NCI-H1105 treated with DMSO at 0.1 percent for 48 hours (cell line): ENCODE data around the gene NRXN2.
A peak's percentile ranks its signal among the peaks of the same experiment; 100 is the strongest.
"Not testable (repeated sequence)": the region's sequence is repeated elsewhere in the genome, so short reads cannot be mapped to it uniquely, and the experiment has no call there.

Experiments used
- DNase-seq: peaks from one replicate; lab custom pipeline; 2025; lab: John Stamatoyannopoulos, UW

NRXN2 gene

DNA sequence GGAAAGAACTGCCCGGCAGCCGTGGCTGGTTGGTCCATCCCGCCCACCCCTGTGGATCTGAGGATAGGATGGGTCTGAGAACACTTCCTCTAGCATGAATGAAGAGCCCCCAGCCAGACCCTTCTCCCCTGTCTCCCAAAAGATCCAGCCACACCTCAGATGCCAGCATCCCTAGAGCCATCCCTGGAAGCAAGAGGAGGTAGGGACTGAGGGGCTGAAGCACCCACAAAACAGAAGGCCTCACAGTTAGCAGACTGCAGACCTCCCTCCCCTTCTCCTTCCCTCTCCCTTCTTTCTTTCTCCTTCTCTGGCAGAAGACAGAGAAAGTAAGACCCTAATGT lies 1.7 kb downstream of the NRXN2 start:
- no peak for DNase-seq

DNA sequence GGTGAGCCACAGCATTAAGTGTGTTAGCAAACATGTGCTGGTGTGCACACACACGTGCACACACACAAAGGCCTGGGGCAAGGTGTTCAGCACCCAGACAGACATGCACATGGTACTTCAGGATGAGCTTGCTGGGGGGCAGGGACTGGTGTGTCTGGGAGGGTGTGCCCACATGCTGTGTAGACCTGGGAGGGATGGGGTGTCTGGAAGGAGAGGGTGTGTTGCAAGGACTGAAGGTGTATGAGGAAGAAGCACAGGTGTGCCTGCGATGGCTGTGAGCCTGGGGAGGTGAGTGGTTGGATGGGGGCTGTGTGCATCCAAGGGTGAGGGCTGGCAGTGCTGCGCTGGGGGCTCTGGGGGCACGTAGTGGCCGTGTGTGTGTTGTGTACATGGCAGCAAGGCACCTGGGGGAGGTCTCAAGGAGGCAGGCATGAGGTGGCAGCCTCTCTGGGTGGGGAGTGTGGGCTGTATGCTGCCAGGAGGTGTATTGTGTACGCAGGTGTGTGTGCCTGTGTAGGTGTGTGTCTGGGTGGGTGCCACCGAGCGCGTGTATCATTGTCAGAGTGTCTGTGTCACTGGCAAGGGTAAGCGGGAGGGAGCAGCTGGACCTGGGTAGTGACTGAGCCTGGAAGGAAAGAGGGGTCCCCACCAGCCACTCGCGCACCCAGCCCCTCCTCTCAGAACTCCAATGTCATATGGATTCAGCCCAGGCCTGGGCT lies 2.2 kb downstream of the NRXN2 start:
- no peak for DNase-seq

DNA sequence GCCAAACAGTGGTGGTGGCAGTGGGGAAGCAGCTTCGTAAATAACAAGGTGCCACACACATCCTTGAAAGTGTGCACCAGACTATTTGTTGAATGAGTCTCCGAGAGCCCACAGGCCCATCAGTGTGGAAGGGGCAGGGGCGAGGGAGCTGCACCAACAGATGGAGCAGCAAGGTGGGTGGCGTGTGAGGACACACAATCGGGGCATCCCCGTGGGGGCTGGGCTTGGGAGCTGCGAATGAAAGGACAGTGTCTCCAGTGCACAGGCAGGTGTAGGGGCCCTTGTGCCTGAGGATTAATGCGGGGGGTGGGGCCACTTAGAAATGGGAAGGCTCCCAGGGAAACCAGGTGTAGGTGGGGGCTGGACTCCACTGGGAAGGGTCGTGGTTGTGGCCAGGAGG lies 2.8 kb downstream of the NRXN2 start:
- no peak for DNase-seq

DNA sequence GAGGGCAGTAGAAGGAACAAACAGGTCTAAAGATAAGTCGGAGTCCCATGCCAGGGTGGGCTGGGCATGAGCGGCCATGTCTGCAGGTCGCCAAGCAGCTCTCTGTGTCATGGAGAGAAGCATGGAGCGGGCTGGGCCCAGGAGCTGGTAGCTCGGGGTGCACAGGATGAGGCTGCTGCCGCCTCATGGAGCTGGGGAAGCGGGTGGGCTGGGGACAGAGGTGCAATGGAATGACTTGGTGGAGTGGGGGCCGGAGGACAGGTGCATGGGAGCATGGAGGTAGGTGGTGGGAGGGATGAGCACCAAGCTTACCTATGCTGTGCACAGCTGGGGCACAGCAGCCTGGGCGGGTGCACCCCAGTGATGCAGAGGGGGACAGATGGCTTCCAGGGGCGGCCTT lies 3.6 kb downstream of the NRXN2 start:
- DNase-seq = no peak

DNA sequence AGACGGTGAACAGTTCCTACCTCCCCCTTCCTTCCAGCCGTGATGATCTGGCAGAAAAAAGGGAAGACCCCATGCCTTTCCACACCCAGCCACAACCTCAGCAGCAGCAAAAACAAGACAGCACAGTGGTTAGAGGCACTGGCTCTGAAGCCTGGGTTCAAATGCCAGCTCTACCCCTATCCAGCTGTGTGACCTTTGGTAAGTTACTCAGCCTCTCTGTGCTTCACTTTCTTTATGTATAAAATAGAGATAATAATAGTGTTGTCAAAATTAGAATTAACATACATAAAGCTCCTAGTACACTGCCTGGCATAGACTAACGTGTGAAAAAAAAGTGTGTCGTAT lies 4.2 kb downstream of the NRXN2 start:
- DNase-seq = no peak

DNA sequence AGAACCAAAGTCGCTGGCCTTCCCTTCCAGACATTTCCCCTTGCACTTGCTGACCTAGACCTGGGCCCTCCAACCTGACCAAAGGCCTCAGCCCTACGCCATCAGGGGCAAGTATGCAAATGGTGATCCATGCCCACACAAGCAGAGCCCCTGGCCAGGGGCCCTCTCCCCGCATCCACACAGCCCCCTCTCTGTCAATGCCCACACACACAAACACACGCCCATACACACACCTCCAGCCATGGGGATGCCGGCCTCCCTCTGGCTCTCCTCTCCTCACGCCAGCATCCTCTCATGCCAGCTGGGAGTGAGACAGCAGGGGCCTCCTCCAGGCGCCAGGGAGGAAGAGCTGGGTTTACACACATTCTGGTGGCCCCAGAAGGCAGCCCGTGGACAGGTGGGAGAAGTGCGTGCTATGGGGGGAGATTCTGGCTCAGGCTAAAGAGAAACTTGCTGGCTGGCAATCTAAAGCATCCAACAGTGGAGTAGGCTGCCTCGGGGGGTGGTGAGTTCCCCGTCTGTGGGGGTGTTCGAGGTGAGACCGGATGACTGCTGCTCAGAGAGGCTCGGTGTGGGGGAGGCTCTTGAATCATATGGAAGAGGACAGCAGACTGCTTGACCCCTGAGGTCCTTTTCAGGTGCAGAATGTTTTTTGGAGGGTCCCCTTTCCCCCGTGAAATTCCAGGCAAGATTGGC lies 4.8 kb downstream of the NRXN2 start:
- no peak for DNase-seq

DNA sequence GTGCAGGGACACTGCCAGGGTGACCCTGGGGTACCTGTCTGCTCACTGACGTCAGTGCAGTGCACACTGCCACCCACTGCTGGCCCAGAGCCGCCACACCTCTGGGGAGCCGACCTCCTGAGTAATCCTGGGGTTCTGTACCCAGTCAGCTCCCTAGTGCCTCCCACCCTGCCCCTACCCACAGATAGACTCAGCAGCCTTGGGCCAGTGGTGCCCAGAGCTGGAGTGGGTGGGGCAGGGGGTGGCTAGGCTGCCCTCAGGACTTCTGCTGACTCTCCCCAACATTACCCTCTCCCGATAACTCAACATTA lies 5.8 kb downstream of the NRXN2 start:
- DNase-seq = no peak

DNA sequence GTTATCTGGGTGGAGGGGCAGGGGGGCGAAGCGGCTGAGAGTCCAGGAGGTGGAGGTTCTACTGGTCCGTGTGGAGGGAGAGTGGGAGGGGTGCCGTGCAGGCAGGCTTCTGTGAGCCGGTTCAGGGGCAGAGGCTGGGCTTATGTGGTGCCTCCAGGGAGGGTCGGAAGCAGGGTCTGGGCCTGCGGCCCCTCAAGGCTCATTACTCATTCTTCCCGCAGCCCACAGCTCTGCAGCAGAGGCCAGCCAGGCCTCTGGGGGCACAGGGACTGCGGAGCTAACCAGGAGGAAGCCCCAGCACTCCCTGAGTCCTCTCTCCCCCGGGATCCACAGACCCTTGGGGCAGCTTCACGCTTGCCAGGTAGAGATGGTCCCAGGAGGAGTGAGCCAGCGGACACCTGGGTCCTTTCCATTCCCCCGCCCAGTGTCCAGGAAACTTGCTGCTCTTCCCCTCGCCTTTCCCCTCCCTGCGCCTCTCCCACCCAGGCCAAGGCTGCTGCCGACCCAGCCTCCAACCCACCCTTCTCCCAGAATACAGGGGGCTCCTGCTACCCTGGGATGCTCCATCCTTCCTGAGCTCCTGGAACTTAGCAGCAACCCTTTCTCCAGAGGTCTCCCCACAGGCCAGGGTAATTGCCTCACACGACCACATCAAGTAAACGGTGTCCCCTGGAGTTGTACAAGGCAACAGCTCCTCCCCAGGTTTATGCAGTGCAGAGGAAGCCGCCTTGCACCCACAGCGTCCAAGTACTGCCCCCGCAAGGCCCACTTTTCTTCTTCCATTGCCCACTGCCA lies 6.3 kb downstream of the NRXN2 start:
- no peak for DNase-seq

DNA sequence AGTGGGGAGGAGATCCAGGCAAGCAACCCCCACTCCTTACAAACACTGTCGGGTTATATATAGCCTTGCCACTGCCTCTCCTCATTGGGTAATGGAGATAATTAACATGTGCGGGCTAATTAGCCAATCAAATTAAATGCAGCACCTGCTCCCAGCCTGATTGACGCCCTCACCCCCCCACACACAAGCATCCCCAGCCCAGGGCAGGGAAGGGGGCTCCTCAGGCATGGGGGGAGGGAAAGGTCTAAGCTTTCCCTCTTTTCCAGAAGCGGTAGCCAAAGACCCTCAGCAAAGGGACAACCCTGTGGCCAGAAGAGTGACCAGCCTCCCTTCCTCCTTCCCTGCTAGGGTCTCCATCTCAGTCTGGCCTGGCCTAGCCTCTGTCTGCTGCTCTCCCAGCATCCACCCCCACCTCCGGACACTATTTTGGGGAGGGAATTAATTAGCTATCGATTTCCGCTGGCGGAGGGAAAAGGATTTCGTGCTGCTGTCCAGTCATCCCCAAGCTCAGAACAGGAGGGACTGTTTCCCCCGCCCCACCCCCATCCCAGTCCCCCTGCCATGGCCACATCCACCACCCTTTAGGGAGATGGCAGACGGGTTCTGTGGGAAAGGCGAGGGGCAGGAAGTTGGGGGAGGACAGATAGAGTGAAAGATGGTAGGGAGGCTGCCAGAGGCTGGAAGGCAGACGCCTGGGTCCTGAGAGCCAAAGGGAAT lies 7.1 kb downstream of the NRXN2 start:
- DNase-seq = no peak

DNA sequence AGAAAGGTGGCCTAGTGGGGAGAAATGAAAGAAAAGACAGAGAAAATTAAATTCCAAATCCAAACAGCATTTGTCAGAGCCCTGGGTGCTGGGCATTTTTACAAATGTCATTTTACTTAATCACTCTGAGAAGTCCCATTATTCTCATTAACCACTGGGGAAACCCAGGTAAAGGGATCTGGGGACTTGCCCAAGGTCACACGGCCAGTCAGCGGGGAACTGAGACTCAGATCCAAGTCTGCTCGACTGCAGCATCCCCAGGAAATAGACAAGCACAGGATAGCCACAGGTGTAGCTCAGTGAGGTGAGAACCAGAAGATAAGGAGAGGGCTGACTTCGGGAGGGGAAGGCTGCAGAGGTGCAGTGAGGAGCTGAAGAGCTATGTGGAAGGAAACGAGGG lies 7.9 kb downstream of the NRXN2 start:
- no peak for DNase-seq

DNA sequence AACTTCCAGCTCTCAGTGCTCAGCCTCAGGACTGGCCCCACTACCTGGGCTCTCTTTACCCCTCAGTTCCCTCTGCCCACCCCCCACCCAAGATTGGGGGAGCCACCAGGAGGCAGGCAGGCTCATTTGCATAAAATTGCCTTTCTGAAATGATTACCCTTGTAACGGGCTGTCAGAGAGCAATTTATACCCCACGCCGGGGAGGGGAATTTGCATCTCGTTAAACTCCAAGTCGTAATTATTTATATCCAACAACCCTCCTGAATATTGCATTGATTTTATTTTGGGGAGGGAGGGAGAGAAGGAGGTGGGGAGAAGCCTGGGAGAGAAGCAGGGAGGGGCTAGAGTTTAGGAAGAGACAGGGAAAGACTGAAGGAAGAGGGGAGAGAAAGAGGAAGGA lies 8.3 kb downstream of the NRXN2 start:
- no peak for DNase-seq

DNA sequence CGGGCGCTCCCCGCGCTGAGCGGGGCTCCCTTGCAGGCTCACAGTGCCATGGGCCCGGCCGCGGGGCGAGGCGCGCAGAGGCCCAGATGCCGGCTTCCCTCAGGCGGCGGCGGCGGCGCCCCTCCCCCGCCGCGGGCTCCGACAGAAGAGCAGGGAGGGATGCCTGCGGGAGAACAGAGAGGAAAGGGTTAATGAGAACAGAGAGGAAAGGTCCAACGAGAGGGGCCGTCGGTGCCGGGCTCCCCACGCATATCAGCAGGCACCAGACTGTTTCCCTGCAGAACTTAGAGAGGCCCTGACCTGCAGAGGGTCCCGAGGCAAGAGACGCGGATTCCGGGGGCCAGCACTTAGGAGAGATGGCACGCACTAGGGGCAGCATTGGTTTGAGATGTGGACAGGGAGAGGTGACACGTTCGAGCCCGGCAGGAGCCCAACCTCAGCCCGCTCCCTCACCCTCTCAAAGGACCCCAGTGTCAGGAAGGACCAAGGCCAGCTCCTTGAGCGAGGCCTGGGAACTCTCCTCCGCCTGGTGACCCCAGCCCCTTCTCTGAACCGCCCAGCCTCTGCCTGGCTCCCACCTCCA lies 9.1 kb downstream of the NRXN2 start:
- peak; percentile 22 for DNase-seq

DNA sequence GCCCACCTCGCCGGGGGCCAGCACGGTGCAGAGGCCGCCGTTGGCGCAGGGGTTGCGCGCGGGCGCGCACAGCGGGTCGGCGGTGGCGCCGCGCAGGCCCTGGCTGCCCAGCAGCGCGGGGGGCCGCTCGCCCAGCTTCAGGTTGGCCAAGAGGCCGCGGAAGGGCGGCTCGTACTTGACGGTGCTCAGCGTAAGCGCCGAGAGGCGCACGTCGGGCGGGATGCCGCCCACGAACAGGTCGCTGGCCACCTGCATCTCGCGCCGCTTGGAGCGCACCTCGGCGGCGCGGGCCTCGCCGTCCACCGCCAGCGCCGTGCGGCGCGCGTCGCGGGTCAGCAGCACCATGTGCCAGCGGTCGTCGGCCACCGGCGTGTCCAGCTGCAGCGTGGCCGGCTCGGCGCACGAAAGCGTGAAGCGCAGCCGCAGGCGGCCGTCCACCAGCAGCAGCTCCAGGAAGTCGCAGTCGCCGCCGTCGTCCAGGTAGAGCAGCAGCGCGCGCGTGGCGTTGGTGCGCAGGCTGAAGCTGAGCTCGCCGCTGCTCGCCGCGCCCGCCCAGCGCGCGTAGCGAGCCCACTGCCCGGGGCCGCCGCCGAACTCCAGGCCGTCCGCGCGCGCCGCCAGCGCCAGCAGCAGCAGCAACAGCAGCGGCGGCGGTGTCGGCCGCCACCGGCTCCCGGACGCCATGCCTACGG lies 9.8 kb downstream of the NRXN2 start:
- peak; percentile 41 for DNase-seq

DNA sequence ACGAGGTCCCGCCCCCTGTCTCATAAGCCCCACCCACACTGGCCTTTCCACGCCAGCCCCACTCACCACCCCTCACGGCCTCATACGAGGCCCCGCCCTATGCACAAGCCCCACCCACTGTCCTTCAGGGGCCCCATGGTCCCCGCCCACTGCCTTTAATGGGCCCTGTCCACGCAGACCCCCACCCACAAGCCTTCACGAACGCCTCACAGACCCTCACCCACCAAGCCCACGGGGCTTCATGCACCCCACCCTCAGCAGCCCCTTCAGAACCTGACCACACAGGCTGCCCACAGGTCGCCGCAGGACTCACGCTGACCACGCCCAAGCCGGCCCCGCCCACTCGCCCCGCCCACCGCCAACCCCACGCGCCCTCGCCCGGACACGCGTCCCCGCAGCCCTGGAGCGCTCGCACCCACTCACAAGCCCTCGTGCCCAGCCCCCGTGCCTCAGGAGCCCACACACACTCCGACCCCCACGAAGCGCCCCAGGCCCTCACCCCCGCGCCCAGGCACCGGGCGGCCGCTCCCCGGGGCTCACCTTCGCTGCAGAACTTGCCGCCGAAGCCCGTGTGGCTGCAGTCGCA lies 10.5 kb downstream of the NRXN2 start:
- DNase-seq = no peak

DNA sequence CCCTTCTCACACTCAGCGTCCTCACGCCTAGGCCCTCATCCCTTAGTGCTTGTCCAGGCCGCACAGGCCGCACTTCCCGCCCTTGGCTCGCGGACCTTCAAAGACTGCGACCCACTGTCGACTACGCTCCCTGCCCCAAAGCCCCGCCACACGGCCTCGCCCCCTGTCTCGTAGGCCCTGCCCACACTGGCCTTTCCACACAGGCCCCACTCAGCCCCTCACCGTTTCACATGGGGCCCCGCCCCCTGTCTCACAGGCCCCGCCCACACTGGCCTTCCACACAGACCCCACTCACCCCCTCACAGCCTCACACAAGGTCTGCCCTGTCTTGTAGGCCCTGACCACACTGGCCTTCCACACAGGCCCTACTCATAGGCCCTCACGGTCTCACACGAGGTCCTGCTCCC lies 11.0 kb downstream of the NRXN2 start:
- no peak for DNase-seq

DNA sequence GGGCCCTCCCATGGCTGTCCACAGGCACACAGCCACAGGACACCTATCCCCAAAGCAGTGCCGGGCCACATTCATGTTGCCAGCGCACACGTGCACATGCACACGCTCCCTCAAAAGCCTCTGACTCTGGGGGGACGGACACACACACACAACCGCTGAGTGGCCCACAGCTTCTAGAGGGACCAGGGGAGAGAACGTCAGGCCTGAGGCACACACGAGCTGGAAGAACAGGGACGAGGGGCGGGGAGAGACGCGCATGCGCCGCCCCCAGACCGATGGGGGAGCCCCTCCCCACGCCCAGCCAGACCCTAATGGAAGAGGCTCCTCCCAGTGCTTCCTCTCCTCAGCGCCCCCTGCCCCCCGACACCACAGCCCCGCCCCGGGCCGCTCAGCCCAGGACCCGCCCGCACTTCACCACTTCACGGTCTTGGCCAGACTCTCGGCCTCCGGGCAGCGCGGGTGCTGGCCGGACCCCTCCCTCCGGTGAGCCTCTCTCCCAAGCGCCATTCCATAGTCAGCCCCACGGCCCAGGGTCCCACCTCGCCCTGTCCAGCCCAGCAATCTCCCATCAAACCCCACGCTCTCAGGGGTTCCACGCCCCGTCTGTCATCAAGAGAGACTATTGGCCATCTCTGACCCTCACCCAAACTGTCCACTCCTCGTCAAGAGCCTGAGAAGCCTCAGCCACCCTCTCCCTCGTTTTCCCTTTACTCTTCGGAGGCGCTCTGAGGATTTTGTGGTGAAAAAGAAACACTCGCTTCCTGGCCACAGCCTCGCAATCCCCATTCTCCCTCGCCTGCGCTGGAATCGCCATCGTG lies 11.7 kb downstream of the NRXN2 start:
- DNase-seq = no peak

DNA sequence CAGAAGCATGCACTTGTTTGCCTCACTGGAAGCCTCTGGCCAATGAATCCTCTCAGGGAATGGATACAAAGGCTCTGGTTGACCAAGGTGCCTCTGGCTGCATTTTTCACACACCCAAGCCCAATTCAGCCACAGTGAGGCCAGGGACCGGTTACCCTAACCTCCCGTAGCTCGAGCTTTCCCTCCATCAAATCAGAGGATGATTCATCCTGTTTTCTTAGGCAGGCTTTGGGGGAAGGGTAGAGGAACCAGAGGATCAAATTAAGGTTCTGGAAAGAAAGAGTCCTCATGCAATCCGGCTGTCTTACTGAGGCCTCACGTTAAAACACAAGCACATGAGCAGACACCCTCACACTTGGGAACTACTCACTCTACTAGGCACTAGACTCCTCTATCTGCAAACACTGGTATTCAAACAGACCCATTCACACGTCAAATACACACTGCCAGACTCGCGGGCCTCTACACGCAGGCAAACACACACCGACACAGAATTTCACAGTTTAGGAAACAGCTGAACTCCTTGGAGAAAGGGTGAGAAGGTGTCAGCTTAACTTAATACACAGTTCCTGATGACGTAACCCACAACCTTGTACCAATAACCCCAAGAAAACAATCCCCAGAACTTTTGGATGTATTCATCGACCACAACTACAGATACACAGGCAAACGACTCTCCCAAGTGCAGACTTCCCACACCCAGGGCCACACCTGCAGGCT lies 12.4 kb downstream of the NRXN2 start:
- no peak for DNase-seq

DNA sequence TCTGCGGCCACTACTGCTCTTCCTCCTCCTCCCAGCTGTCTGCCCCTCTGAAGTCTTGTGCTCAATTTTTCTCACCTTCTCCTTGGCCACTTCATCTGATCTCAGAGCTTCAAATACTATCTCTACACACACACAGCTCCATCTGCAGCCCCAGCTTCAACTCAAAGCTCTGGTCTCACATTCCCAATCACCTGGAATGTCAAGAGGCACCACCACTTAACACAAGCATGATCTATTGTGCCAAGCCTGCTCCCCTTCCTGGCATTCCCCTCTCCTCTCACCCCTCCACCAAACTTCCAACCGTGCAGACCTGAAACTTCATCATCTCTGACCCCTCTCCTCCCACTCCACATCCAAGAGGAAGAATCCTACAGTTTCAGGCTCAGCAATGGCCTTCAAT lies 17.5 kb downstream of the NRXN2 start:
- no peak for DNase-seq

DNA sequence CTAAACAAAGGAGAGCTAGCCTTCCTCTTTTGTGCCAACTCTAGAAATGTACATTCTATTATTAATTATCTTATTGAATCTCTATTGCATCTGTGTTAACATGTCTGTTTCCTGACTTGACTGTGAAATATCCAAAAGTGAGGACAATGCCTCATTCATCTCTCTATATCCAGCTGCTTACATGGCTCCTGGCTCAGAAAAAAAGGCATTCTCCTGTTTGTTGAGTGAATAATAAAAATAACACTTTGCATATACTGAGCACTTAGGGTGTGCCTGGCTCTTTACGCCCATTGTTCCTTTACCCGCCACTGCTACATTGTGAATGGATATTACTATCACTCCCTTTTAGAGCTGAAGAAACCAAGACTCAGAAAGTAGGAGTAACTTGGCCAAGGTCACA lies 19.9 kb downstream of the NRXN2 start:
- DNase-seq = no peak

DNA sequence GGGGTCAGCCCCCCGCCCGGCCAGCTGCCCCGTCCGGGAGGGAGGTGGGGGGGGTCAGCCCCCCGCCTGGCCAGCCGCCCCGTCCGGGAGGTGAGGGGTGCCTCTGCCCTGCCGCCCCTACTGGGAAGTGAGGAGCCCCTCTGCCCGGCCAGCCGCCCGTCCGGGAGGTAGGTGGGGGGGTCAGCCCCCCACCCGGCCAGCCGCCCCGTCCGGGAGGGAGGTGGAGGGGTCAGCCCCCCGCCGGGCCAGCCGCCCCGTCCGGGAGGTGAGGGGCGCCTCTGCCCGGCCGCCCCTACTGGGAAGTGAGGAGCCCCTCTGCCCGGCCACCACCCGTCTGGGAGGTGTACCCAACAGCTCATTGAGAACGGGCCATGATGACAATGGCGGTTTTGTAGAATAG lies 21.0 kb downstream of the NRXN2 start:
- not testable (repeated sequence) for DNase-seq
